Measurements from ENCODE around the gene ETV3.

ETV3 gene

GRCh38 chr1:157152510-157152909 lies 14.3 kb upstream of the ETV3 start:
- H3K27me3 Mint-ChIP-seq: peaks cover 10% of the 10 kb centered on the region
- ATAC-seq: no peak
- H3K9me3 Mint-ChIP-seq: no peaks in the 10 kb centered on the region
- H3K27ac Mint-ChIP-seq: no peak overlapping the region
- H3K4me3 Mint-ChIP-seq: no peak overlapping the region
- H3K4me1 Mint-ChIP-seq: peaks cover 51% of the 10 kb centered on the region
- no peaks in the 10 kb centered on the region for H3K36me3 Mint-ChIP-seq (ENCODE audit: low read depth)
- no peak for DNase-seq

GRCh38 chr1:157151506-157151905 lies 13.3 kb upstream of the ETV3 start:
- H3K4me1 Mint-ChIP-seq: peaks cover 58% of the 10 kb centered on the region
- no peaks in the 10 kb centered on the region for H3K36me3 Mint-ChIP-seq (ENCODE audit: low read depth)
- no peak overlapping the region for H3K27ac Mint-ChIP-seq
- peaks cover 6% of the 10 kb centered on the region for H3K27me3 Mint-ChIP-seq
- no peaks in the 10 kb centered on the region for H3K9me3 Mint-ChIP-seq
- no peak overlapping the region for H3K4me3 Mint-ChIP-seq
- ATAC-seq (no peak), DNase-seq (no peak)

DNA sequence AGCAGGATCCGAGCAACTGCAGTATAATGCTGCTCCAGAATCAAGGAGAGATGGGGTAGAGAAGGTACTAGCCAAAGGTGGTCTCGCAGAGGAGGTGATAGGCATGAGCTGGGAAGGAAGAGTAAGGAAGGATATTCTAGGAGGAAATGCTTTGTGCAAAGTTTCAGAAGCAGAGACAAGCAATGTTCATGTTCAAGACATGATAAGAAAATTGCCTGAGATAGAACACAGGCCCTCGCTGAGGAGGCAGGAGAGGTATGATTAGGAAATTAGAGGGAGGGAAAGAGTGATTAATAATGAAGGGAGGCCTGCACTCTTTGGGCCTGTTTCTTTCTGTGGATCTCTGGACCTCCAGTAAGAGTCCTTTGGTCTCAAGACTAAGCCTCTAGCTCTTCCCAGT lies 12.9 kb upstream of the ETV3 start:
- Mint-ChIP-seq H3K27ac (no peak overlapping the region), H3K9me3 (no peaks in the 10 kb centered on the region), H3K27me3 (peaks cover 5% of the 10 kb centered on the region), H3K4me1 (peaks cover 56% of the 10 kb centered on the region), H3K4me3 (no peak overlapping the region), H3K36me3 (ENCODE audit: low read depth) (no peaks in the 10 kb centered on the region)
- DNase-seq (no peak), ATAC-seq (no peak)

GRCh38 chr1:157150631-157151030 lies 12.4 kb upstream of the ETV3 start:
- H3K9me3 Mint-ChIP-seq: no peaks in the 10 kb centered on the region
- no peak overlapping the region for H3K27ac Mint-ChIP-seq
- peaks cover 53% of the 10 kb centered on the region for H3K4me1 Mint-ChIP-seq
- H3K27me3 Mint-ChIP-seq: peaks cover 2% of the 10 kb centered on the region
- DNase-seq: no peak
- ATAC-seq: no peak
- H3K4me3 Mint-ChIP-seq: no peak overlapping the region
- H3K36me3 Mint-ChIP-seq (ENCODE audit: low read depth): no peaks in the 10 kb centered on the region

DNA sequence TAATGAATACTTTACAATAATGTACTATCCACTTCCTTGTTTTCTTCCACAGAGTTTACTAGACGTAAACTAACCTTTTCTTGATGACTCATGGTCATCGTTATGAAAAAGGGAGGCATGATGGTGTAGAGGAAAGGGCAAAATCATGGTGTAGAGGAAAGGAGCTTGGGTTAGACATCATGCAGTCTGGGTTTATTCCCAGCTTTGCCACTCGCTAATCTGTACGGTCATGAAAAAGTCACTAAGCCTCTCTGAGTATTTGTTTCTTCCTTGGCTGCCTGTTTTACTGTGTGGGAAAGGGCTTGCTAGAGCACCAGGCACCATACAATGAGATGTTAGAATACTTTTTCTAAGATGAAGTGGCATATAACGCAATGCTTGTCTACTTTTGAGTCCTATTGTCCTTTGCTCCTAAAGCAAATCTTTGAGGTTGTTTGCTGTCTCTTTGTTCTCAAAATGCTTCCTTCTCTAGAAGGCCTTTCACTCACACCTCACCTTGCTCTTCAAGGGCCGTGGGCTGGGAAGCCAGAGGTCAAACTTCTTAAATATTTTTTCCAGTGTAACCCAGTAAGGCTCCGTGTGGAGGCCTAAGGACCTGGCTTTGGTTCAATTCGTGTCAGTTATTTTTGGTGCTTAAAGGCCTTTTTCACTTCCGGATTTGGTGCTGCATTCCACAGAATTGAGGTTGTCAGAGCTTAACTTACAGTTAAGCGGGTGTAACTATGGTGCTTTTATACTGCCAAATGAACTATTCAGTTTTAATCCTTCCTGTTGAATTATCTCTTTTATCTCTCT lies 9.9 kb upstream of the ETV3 start:
- ATAC-seq: no peak
- no peak overlapping the region for H3K4me3 Mint-ChIP-seq
- H3K27ac Mint-ChIP-seq: peak overlapping the region; percentile 43
- no peak for DNase-seq
- no peaks in the 10 kb centered on the region for H3K9me3 Mint-ChIP-seq
- no peaks in the 10 kb centered on the region for H3K36me3 Mint-ChIP-seq (ENCODE audit: low read depth)
- peaks cover 2% of the 10 kb centered on the region for H3K27me3 Mint-ChIP-seq
- peaks cover 39% of the 10 kb centered on the region for H3K4me1 Mint-ChIP-seq

GRCh38 chr1:157147037-157147436 lies 8.8 kb upstream of the ETV3 start:
- H3K9me3 Mint-ChIP-seq: no peaks in the 10 kb centered on the region
- peak overlapping the region; percentile 3 for H3K27ac Mint-ChIP-seq
- peak; percentile 49 for ATAC-seq
- H3K36me3 Mint-ChIP-seq (ENCODE audit: low read depth): no peaks in the 10 kb centered on the region
- H3K27me3 Mint-ChIP-seq: peaks cover 2% of the 10 kb centered on the region
- peaks cover 40% of the 10 kb centered on the region for H3K4me1 Mint-ChIP-seq
- H3K4me3 Mint-ChIP-seq: no peak overlapping the region
- no peak for DNase-seq

DNA sequence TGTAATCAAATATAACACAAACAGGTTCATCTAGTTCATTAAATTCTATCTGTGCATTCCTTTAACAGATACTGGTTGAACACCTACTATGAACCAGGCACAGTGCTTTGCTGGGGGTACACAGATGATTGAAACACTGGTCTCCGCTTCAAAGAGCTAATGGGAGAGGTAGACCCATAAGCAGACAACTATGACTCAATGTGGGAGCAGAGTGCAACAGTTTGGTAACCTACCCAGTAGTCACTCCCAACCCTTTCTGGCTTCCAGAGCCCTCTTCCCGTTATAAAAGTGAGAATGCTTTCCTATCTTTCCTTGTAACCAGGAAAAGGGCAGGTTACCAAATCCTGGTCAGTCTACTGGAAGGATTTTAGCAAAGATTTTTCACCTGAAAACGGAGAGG lies 8.0 kb upstream of the ETV3 start:
- Mint-ChIP-seq H3K4me1 (peaks cover 47% of the 10 kb centered on the region), H3K27me3 (peaks cover 2% of the 10 kb centered on the region), H3K4me3 (no peak overlapping the region), H3K27ac (no peak overlapping the region), H3K9me3 (no peaks in the 10 kb centered on the region), H3K36me3 (ENCODE audit: low read depth) (no peaks in the 10 kb centered on the region)
- ATAC-seq: no peak
- DNase-seq: no peak

DNA sequence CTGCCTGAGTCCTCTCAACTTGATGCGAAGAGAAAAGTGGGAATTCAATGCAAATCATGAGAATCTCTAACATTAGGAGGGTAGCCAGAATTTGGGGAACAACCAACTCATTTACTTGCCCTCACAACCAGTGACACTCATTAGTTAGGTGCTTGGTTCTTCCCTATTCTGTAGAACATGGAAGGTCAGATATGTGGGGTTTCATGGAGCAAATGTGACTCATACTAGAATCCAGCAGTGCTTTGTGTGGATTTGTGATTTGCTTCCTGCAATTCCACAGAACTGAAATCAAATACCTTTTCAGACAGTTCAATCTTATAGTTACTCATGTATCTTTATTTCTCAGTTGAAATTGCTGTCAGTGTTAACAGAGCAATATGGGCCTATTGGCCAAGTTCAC lies 6.9 kb upstream of the ETV3 start:
- H3K4me1 Mint-ChIP-seq: peaks cover 51% of the 10 kb centered on the region
- peaks cover 2% of the 10 kb centered on the region for H3K27me3 Mint-ChIP-seq
- H3K27ac Mint-ChIP-seq: no peak overlapping the region
- no peaks in the 10 kb centered on the region for H3K36me3 Mint-ChIP-seq (ENCODE audit: low read depth)
- ATAC-seq (no peak), DNase-seq (no peak)
- H3K9me3 Mint-ChIP-seq: no peaks in the 10 kb centered on the region
- no peak overlapping the region for H3K4me3 Mint-ChIP-seq

GRCh38 chr1:157144509-157144908 lies 6.3 kb upstream of the ETV3 start:
- no peak overlapping the region for H3K4me3 Mint-ChIP-seq
- peaks cover 2% of the 10 kb centered on the region for H3K27me3 Mint-ChIP-seq
- ATAC-seq (no peak), DNase-seq (no peak)
- H3K9me3 Mint-ChIP-seq: no peaks in the 10 kb centered on the region
- H3K36me3 Mint-ChIP-seq (ENCODE audit: low read depth): no peaks in the 10 kb centered on the region
- H3K4me1 Mint-ChIP-seq: peaks cover 57% of the 10 kb centered on the region
- H3K27ac Mint-ChIP-seq: no peak overlapping the region

- Mint-ChIP-seq H3K4me1 (peaks cover 53% of the 10 kb centered on the region), H3K9me3 (no peaks in the 10 kb centered on the region), H3K27ac (peak overlapping the region; percentile 5), H3K36me3 (ENCODE audit: low read depth) (no peaks in the 10 kb centered on the region), H3K4me3 (no peak overlapping the region), H3K27me3 (no peaks in the 10 kb centered on the region)
- DNase-seq: no peak
- no peak for ATAC-seq
Measured at GRCh38 chr1:157142765-157143423, 4.7 kb upstream of the ETV3 start.

DNA sequence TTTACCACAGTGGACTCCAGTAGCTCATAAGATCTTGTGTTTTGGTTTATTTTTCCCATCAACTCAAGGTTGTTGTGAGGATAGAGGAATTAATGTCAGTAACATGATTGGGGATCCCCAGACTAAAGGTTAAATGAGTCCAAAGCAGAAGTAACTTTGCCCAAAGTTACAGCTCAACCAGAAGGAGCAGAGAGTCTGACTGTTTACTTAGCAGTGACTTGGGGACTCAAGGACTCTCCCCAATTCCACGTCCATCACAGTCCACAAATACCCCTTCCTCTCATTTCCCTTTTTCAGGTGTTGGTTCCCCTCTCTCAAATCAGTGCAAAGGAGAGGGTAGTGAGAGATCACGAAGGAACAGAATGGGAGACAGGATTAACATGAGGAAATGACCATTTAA lies 4.0 kb upstream of the ETV3 start:
- H3K4me3 Mint-ChIP-seq: peak overlapping the region; percentile 2
- H3K27ac Mint-ChIP-seq: peak overlapping the region; percentile 5
- DNase-seq: no peak
- peaks cover 52% of the 10 kb centered on the region for H3K4me1 Mint-ChIP-seq
- H3K9me3 Mint-ChIP-seq: no peaks in the 10 kb centered on the region
- H3K27me3 Mint-ChIP-seq: no peaks in the 10 kb centered on the region
- no peak for ATAC-seq
- peaks cover 6% of the 10 kb centered on the region for H3K36me3 Mint-ChIP-seq (ENCODE audit: low read depth)

- DNase-seq: no peak
- Mint-ChIP-seq H3K9me3 (no peaks in the 10 kb centered on the region), H3K36me3 (ENCODE audit: low read depth) (peaks cover 14% of the 10 kb centered on the region), H3K4me3 (no peak overlapping the region), H3K4me1 (peaks cover 55% of the 10 kb centered on the region), H3K27ac (peak overlapping the region; percentile 95), H3K27me3 (no peaks in the 10 kb centered on the region)
- no peak for ATAC-seq
Measured at GRCh38 chr1:157141212-157141855, 3.1 kb upstream of the ETV3 start.

DNA sequence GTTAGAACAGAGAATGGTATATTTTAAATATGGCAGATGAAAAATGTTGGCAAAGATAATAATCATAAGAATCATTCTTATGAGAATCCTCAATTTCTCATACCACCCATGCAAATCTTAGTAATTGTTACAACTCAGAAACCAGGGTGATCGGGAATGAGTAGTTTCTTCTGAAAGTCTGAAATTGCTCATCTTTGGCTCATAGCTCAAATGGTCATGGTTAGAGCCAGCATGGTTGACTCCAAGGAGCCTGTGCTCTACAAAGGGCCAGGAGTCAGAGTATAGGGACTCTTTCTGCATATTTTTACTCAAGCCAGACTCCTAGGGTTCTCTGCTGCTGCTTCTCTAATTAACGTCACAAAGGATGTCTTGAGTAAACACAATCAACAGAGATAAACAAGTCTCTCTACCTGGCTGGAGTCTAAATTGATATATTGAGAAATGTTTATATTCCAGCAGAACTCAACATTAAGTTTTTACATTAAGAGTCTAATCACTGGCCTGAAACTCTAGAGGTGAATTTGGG lies 1.9 kb upstream of the ETV3 start:
- DNase-seq (no peak), ATAC-seq (peak; percentile 71)
- peaks cover 67% of the 10 kb centered on the region for H3K4me1 Mint-ChIP-seq
- peak overlapping the region; percentile 97 for H3K4me3 Mint-ChIP-seq
- peak overlapping the region; percentile 95 for H3K27ac Mint-ChIP-seq
- H3K9me3 Mint-ChIP-seq: no peaks in the 10 kb centered on the region
- H3K27me3 Mint-ChIP-seq: no peaks in the 10 kb centered on the region
- H3K36me3 Mint-ChIP-seq (ENCODE audit: low read depth): peaks cover 26% of the 10 kb centered on the region

DNA sequence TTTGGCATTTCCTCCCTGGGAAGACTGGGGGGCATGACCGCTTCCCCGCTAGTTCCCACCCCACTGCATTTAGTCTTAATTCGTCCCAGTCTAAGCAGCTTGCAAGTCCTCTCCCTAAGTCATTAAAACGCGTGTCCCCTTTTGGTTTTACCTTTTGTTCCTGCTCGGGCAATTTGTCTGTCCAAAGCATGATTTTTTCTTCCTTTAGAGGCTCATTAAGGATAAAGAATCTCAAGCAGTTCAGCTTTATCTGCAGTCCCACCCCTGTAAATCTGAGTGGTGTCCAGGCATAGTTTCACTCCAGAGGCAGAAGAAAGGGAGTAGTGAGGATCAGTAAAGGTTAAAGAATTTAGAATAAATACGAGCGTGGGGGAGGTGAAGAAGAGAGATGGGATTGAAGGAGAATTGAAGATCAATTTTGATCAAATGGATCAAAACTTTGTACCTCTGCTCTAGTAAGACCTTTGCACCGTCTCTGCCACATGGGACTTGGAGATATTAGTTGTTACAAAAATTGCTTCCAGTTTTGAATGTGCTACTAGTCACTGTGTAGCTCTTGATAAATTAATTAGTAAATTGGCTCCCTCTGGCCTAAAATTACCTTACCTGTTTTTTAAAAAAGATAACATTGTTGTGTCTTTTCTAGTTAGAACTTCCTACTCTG lies 989 bp upstream of the ETV3 start:
- H3K27me3 Mint-ChIP-seq: no peaks in the 10 kb centered on the region
- H3K36me3 Mint-ChIP-seq (ENCODE audit: low read depth): peaks cover 35% of the 10 kb centered on the region
- ATAC-seq: no peak
- H3K27ac Mint-ChIP-seq: peak overlapping the region; percentile 95
- DNase-seq: no peak
- peaks cover 76% of the 10 kb centered on the region for H3K4me1 Mint-ChIP-seq
- H3K4me3 Mint-ChIP-seq: peak overlapping the region; percentile 97
- no peaks in the 10 kb centered on the region for H3K9me3 Mint-ChIP-seq
